Measurements from ENCODE around the gene ZNF830.

- TF ChIP-seq CTCF (conservative IDR thresholded peaks at IDR 0.05 in 1 of 2, IDR thresholded peaks at IDR 0.05 in 1 of 2; ENCODE audit: low read depth in 1 of 2, low read length in 2 of 2) (no peak), EZH2 (IDR thresholded peaks at IDR 0.05; ENCODE audit: low read length, missing control alignments) (no peak)
These were observed at the start of gene ZNF830, which contains the start of gene CCT6B for GRCh38 chr17:34961093-34961911.

All from fibroblast of lung (primary cell).